CD4-positive, alpha-beta T cell (primary cell): ENCODE data around the gene NCAM2. TPM values are rescaled to one million over a fixed set of nuclear protein-coding genes. Genes with fewer than 3 reads are reported as not detected.

Experiments used
- ATAC-seq: fragments of 200-7000 bp; cut with Tn5 transposase; one replicate; pipeline ENCODE4 v1.10.0; 2022; ENCODE audit warnings: mild to moderate bottlenecking; ENCODE audit not compliant: poor library complexity
- CTCF ChIA-PET: fragments of 350-600 bp; sonication (Branson Sonifier 250); formaldehyde crosslinking; loops from one replicate; lab custom pipeline; 2021; ENCODE audit warnings: antibody characterized with exemption, inconsistent platforms; lab: Charles Lee
- POLR2A ChIA-PET: fragments of 350-600 bp; sonication (Branson Sonifier 250); formaldehyde crosslinking; loops from one replicate; lab custom pipeline; 2021; ENCODE audit warnings: antibody characterized with exemption, inconsistent platforms; lab: Charles Lee
- DNase-seq, 14 experiments: peaks; one replicate each; pipeline ENCODE4 v3.0.0-alpha.2; 2013 to 2020; ENCODE audit warnings: mixed read lengths in 2 of 14
- H3K27ac ChIP-seq, 2 donors: one replicate each; pipeline versions ENCODE4 v1.5.1 to v1.7.0; 2013; ENCODE audit warnings: low read length in 2 of 2, low read depth in 1 of 2, mild to moderate bottlenecking in 1 of 2
- H3K27me3 ChIP-seq, 2 experiments: 1 replicate in 1 of 2; 2 replicates in 1 of 2; pipeline versions ENCODE4 v1.6.1 to v1.7.0; 2013; ENCODE audit warnings: low read length in 2 of 2, control low read depth in 1 of 2, mild to moderate bottlenecking in 1 of 2, moderate library complexity in 1 of 2; ENCODE audit not compliant: insufficient read depth in 2 of 2, control insufficient read depth in 1 of 2
- H3K36me3 ChIP-seq: one replicate; pipeline ENCODE4 v1.6.1; 2013; ENCODE audit warnings: low read length, control low read depth; ENCODE audit not compliant: insufficient read depth
- H3K4me1 ChIP-seq: one replicate; pipeline ENCODE4 v1.6.1; 2013; ENCODE audit warnings: low read length, control low read depth; ENCODE audit not compliant: insufficient read depth
- H3K4me3 ChIP-seq: one replicate; pipeline ENCODE4 v1.5.1; 2013; ENCODE audit warnings: mild to moderate bottlenecking, low read length, moderate library complexity
- H3K9me3 ChIP-seq, 2 experiments: 1 replicate in 1 of 2; 2 replicates in 1 of 2; pipeline versions ENCODE4 v1.6.1 to v1.7.0; 2013; ENCODE audit warnings: low read length in 2 of 2, mild to moderate bottlenecking in 2 of 2, control low read depth in 1 of 2, moderate library complexity in 1 of 2; ENCODE audit not compliant: control insufficient read depth in 1 of 2, insufficient read depth in 1 of 2
- H3K27ac Mint-ChIP-seq: one replicate; pipeline ENCODE4 v1.8.0; 2020; ENCODE audit warnings: mixed read lengths
- H3K27me3 Mint-ChIP-seq: one replicate; pipeline ENCODE4 v1.8.0; 2021; ENCODE audit warnings: mixed read lengths
- H3K36me3 Mint-ChIP-seq: one replicate; pipeline ENCODE4 v1.8.0; 2021; ENCODE audit warnings: low read depth, mixed read lengths
- H3K4me1 Mint-ChIP-seq: one replicate; pipeline ENCODE4 v1.8.0; 2021; ENCODE audit warnings: low read depth, mixed read lengths
- H3K4me3 Mint-ChIP-seq: one replicate; pipeline ENCODE4 v1.8.0; 2020; ENCODE audit warnings: mild to moderate bottlenecking, mixed read lengths
- H3K9me3 Mint-ChIP-seq: one replicate; pipeline ENCODE4 v1.8.0; 2020; ENCODE audit warnings: mixed read lengths
- intact Hi-C, 2 experiments: fragments of 100-400 bp; cut with DNase I in 1 of 2; cut with micrococcal nuclease in 1 of 2; formaldehyde crosslinking; loops; one replicate each; pipeline versions ENCODE4 v1.15.1 to v1.9.0; 2023 to 2025; cut with DNase I, micrococcal nuclease
- total RNA-seq, 174 experiments: library from RNA in 2 of 174; stranded (reverse) in 2 of 174; gene quantifications; one replicate each; pipeline ENCODE4 v1.2.3 and lab custom pipeline; 2021 to 2026
- TF ChIP-seq, protein P1 (sequence below): fragments of 200-600 bp; IDR thresholded peaks from one replicate; pipeline ENCODE4 v1.8.0; 2022; ENCODE audit warnings: antibody characterized with exemption, mild to moderate bottlenecking

NCAM2 gene
- total RNA-seq, 2 experiments from 2014 or later, result not detected

DNA sequence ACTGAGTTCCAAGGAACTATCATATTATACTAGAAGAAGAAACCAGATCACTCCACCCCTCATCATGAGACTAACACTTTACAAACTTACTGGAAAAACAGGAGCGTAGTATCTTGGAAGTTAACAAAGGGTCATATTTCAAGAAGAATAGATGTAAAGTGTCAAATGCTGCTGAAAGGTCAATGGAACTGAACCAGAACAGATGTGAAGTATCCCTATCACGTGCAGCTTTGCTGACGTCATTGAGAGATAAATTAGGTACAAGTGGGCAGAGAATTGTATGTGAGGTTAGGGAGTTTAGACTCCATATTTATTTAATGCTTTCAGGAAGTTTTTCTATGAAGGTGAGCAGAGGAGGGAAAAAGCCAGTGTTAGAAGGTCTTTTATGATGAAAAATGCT is 483.0 kb downstream of the NCAM2 start:
- Histone ChIP-seq H3K27me3 (no peaks in the 10 kb centered on the region), H3K4me3 (no peak overlapping the region), H3K27ac (no peak overlapping the region), H3K9me3 (peaks cover 8 to 19% of the 10 kb centered on the region in 2 experiments), H3K4me1 (no peaks in the 10 kb centered on the region), H3K36me3 (no peaks in the 10 kb centered on the region)
- no peaks in the 10 kb centered on the region for H3K4me1 Mint-ChIP-seq
- H3K27me3 Mint-ChIP-seq, result no peaks in the 10 kb centered on the region
- TF ChIP-seq, protein P1, sequence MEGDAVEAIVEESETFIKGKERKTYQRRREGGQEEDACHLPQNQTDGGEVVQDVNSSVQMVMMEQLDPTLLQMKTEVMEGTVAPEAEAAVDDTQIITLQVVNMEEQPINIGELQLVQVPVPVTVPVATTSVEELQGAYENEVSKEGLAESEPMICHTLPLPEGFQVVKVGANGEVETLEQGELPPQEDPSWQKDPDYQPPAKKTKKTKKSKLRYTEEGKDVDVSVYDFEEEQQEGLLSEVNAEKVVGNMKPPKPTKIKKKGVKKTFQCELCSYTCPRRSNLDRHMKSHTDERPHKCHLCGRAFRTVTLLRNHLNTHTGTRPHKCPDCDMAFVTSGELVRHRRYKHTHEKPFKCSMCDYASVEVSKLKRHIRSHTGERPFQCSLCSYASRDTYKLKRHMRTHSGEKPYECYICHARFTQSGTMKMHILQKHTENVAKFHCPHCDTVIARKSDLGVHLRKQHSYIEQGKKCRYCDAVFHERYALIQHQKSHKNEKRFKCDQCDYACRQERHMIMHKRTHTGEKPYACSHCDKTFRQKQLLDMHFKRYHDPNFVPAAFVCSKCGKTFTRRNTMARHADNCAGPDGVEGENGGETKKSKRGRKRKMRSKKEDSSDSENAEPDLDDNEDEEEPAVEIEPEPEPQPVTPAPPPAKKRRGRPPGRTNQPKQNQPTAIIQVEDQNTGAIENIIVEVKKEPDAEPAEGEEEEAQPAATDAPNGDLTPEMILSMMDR, result no peak
- DNase-seq (no peak), ATAC-seq (no peak)
- no peak overlapping the region for H3K4me3 Mint-ChIP-seq
- peaks cover 6% of the 10 kb centered on the region for H3K9me3 Mint-ChIP-seq
- no peak overlapping the region for H3K27ac Mint-ChIP-seq
- H3K36me3 Mint-ChIP-seq, result no peaks in the 10 kb centered on the region
- CTCF ChIA-PET, result no interaction called here
- intact Hi-C loops, result no loop called here
- POLR2A ChIA-PET, result no interaction called here

DNA sequence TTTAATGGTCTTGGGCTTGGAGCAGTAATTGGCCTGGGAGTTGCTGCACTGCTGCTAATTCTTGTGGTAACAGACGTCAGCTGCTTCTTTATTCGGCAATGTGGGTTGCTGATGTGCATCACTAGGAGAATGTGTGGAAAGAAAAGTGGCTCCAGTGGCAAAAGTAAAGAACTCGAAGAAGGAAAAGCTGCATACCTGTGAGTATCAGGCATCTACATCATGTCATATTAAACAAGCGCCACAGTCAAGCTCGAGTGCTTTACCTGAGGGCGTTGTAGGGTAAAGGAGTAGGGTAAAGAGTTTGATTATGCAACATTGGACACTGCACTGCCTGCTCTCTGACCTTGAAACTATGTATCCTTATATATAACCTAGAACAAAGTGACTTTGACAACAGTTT is 510.6 kb downstream of the NCAM2 start:
- ATAC-seq (no peak), DNase-seq (no peak)
- Histone ChIP-seq H3K27ac (no peak overlapping the region), H3K4me1 (no peaks in the 10 kb centered on the region), H3K9me3 (peaks cover 0 to 4% of the 10 kb centered on the region in 2 experiments), H3K27me3 (no peaks in the 10 kb centered on the region), H3K36me3 (no peaks in the 10 kb centered on the region), H3K4me3 (no peak overlapping the region)
- Mint-ChIP-seq H3K36me3 (no peaks in the 10 kb centered on the region), H3K27ac (no peak overlapping the region), H3K9me3 (peaks cover 13% of the 10 kb centered on the region), H3K4me3 (no peak overlapping the region), H3K27me3 (no peaks in the 10 kb centered on the region), H3K4me1 (no peaks in the 10 kb centered on the region)
- ChIA-PET CTCF (no interaction called here), POLR2A (no interaction called here)
- TF ChIP-seq, protein P1, result no peak
- intact Hi-C loops, result no loop called here

DNA sequence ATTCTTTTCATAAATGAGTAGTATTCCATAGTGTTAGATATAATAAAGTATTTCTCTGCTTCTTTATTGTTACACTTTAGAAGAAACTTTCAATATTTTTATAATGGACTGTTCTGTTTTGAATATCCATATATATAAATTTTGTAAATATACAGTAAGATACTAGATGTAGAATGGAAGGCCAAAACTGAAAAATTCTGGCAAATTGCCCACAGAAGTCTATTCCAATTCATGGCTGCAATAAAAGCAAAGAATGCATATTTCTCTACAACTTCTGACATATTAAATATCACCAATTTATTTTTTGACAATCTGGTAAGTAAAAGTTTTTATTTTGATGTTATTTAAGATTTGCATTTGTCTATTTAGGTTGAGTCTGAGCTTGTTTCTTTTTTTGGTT is 532.5 kb downstream of the NCAM2 start:
- POLR2A ChIA-PET, result no interaction called here
- DNase-seq (no peak), ATAC-seq (no peak)
- no peak overlapping the region for H3K27ac ChIP-seq
- H3K36me3 ChIP-seq, result no peaks in the 10 kb centered on the region
- no peak overlapping the region for H3K4me3 ChIP-seq
- no peaks in the 10 kb centered on the region for H3K4me1 ChIP-seq
- H3K4me1 Mint-ChIP-seq, result no peaks in the 10 kb centered on the region
- CTCF ChIA-PET, result no interaction called here
- intact Hi-C loops, result no loop called here
- H3K4me3 Mint-ChIP-seq, result no peak overlapping the region
- TF ChIP-seq, protein P1, result no peak
- H3K27me3 Mint-ChIP-seq, result no peaks in the 10 kb centered on the region
- H3K36me3 Mint-ChIP-seq, result no peaks in the 10 kb centered on the region
- no peaks in the 10 kb centered on the region for H3K27me3 ChIP-seq
- no peaks in the 10 kb centered on the region for H3K9me3 ChIP-seq
- H3K27ac Mint-ChIP-seq, result no peak overlapping the region
- no peaks in the 10 kb centered on the region for H3K9me3 Mint-ChIP-seq
